ENCODE measurements around the gene PDE11A.

GRCh38 chr2:177588671-177589070 lies 483.9 kb downstream of the PDE11A start:
- TF ChIP-seq CTCF (IDR thresholded peaks at IDR 0.05; ENCODE audit: insufficient read depth, low read length, poor library complexity, severe bottlenecking) (no peak), EZH2phosphoT487 (conservative IDR thresholded peaks at IDR 0.05; ENCODE audit: low read length) (no peak)

Data from SU-DHL-6 (cell line).